HG03378 (cell line): ENCODE data around the gene RBBP5.

Source experiments
- ATAC-seq: cut with Tn5 transposase; IDR thresholded peaks from one replicate; pipeline ENCODE4 v1.9.1; 2021; ENCODE audit warnings: mild to moderate bottlenecking, moderate library complexity; ENCODE audit not compliant: unreplicated experiment

RBBP5 gene

GRCh38 chr1:205074513-205074912, 47.3 kb downstream of the RBBP5 start:
- no peak for ATAC-seq

DNA sequence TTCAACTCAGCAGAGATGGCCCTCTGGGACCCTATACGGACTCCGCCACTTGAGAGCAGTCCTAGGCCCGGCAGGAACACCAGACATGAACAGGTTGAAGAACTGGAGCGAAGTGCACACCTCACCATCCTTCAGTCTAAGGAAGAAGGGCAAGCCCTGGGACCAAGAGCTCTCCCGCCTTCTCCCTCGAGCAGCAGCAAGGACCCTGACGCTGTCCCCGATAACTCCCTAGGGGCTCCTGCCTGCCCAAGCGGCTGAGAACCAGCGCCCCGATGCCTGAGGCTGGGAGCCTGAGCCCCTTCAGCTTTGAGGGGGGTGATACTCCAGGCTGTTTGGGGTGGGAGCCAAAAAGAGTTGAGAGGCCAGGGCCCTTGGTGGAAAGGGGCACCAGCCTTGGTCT, 47.7 kb downstream of the RBBP5 start:
- no peak for ATAC-seq

DNA sequence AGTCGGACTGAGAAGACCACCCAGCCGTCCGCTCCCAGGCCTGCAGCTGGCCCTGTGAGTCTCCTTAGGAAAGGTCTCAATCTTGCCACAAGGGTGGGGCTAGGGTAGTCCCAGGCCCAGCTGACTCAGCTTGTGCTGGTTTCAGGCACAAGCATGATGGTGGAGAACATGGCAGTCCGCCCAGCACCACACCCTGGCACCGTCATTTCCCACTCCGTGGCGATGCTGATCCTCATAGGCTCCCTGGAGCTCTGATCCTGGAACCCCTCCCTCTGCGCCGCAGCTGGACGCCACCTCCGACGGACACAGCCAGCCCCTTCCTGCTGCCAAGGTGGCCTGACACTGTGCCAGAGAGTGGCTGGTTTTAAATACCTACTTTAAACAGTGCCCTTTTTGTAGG, 48.3 kb downstream of the RBBP5 start:
- no peak for ATAC-seq

DNA sequence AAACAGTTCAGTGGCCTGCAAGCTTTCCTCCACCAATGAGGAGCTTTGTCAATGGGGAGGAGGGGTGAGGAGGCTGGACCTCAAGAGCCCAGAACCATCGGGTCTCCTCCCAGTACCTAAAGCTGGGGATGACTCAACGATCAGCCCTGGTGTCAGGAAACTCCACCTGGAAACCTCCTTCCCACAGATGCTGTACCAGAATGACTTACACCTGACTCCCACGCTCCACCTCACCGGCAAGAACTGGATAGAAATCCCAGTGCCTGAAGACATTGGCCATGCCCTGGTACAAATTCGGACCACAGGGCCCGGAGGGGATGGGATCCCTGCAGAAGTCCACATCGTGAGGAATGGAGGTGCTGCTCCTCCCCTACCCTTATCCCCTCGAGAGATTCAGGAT, 48.9 kb downstream of the RBBP5 start:
- ATAC-seq: no peak

GRCh38 chr1:205072286-205072685, 49.5 kb downstream of the RBBP5 start:
- ATAC-seq: no peak

GRCh38 chr1:205071801-205072200, 50.0 kb downstream of the RBBP5 start:
- ATAC-seq: no peak

DNA sequence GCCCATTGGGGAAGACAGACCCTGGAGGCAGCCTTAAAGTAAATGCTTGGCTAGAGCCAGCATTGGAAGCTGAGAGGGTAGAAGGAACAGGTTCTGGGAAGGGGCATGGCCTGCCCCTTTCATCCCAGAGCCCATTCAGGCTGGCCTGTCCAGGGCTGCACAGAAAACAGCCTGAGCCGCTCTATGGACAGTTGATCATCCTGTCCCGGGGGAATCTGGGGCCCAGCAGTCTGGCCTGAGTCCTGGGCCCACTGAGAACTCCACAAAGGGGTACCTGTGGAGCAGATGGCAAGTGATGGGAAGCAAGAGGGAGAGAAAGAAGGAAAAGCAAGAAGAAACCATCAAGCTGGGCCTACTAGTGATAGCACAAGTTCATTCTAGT, 50.8 kb downstream of the RBBP5 start:
- no peak for ATAC-seq

DNA sequence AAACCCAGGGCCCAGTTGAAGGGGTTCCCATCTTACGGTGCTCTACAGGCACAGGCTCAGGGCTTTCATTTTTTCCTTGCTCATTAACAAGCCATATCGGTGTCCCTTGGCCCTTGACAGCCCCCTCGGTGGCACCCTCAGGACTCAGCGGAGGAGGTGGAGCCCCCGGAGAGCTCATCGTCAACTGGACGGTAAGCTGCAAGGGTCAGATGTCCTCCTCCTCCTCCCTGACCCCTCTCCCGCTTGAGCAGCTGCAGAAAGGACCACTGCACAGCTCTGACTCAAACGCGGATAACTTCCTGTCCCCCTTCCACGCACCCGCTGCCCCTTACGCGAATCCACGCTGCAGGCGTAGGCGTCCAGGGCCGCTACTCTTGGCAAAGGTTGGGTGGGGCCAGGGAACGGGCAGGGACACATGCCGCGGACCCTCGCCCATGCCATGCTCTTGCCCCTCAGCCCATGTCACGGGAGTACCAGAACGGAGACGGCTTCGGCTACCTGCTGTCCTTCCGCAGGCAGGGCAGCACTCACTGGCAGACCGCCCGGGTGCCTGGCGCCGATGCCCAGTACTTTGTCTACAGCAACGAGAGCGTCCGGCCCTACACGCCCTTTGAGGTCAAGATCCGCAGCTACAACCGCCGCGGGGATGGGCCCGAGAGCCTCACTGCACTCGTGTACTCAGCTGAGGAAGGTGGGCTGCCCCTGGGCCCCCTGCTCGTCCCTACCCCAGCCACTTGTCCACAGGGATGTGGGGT, 52.2 kb downstream of the RBBP5 start:
- ATAC-seq: no peak

- no peak for ATAC-seq
Observed at GRCh38 chr1:205068457-205069040, 53.2 kb downstream of the RBBP5 start.

DNA sequence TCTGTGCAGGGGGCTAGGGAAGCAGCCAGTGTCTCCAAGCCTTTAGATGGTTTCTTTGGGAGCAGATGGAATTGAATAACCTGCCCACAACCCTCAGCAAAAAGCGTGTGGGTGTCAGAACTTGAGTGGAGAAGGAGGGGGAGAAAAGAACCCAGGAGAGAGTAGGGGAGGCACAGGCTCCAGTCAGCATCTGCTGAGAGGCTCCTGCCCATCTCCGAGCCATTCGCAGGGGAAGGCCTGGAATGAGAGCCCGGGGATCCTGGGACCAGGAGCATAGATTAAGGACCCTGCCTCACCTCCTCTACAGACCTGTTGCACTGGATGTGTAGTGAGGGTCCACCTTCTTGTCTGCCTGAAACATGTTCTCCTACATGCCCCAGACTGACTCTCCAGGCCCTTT, 53.8 kb downstream of the RBBP5 start:
- ATAC-seq: no peak

DNA sequence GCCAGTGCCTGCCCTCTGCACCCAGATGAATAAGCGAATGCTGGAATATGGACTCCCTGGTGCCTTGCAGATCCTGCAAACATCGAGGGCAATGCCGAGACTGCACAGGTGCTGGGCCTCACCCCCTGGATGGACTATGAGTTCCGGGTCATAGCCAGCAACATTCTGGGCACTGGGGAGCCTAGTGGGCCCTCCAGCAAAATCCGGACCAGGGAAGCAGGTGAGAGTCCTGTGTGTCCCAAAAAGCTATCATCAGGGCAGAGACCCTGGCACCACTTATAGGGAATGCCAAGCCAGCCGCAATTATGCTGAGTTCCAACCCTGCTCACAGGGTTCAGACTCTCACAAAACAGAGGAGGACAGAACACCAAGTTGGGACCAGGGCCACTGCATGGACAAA, 54.7 kb downstream of the RBBP5 start:
- no peak for ATAC-seq

DNA sequence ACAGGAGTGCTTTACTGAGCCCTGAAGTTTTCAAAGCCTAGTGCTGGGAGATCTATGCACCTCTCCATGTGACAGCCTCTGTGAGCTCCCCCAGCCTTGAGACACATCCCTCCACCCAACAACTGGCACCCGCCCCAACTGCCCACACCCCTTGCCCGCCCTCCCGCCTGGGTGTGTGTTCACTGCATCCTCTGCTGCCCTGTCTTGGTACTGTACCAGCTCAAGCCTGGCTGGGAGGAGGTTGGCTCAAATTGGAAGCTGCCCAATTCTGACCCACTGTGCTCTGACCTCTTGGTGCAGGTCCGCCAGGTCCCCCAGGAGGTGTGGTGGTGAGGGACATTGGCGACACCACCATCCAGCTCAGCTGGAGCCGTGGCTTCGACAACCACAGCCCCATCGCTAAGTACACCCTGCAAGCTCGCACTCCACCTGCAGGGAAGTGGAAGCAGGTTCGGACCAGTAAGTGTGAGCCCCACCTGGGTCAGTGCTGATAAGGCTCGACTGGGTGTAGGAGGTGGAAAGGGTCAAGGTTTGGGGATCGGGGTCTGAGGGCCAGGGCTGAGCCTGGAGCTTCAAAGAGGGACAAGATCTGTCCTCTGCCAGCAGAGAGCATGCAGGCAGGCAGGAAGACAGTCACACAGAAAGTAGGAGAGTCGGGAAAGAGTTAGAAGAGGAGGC, 55.5 kb downstream of the RBBP5 start:
- no peak for ATAC-seq

GRCh38 chr1:205065666-205066065, 56.1 kb downstream of the RBBP5 start:
- no peak for ATAC-seq

- ATAC-seq: no peak
Observed at GRCh38 chr1:205064741-205065316, 56.9 kb downstream of the RBBP5 start.

DNA sequence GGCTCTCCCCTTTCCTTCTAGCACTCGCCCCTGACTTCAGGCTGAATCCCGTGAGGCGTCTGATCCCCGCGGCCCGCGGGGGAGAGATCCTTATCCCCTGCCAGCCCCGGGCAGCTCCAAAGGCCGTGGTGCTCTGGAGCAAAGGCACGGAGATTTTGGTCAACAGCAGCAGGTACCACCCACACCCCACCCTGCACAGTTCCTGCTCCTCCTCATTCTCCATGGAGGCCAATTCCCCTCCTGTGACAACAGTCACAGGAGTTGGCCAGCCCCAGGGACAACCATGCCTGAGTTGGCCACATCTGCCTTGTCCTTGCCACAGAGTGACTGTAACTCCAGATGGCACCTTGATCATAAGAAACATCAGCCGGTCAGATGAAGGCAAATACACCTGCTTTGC, 57.5 kb downstream of the RBBP5 start:
- no peak for ATAC-seq

DNA sequence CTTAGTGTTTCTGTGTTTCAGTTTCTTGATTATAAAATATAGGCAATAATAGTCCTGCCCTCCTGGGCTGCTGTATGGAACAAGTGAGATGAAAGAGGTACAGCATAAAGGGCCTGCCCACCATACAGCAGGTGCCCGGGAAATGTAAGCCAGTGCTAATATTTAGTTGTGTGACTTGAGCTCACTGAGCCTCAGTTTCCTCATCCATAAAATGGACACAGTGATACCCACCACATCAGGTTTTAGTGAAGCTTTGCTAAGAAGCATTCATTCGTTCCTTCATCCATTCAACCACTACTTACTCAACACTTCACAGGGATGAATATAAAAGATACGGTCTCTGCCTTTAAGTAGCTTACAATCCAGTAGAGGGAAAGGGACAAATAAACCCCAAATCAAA, 58.9 kb downstream of the RBBP5 start:
- no peak for ATAC-seq

GRCh38 chr1:205062319-205062718, 59.5 kb downstream of the RBBP5 start:
- no peak for ATAC-seq

DNA sequence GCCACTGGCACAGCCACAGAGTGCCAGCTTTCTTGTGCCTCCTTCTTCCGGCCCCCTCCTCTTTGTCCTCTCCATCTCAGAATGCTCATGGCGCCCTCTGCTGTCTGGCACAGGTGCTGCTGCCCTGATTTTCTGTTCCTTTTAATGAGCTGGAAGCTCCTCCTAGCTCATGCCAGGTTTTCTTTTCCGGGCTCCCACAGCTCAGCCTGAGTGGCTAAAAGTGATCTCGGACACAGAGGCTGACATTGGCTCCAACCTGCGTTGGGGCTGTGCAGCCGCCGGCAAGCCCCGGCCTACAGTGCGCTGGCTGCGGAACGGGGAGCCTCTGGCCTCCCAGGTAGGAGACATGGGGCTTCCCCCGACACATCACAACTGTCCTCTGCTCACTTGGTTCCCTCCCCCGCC, 60.1 kb downstream of the RBBP5 start:
- no peak for ATAC-seq

- ATAC-seq: no peak
Observed at GRCh38 chr1:205061227-205061626, 60.6 kb downstream of the RBBP5 start.

- no peak for ATAC-seq
Observed at GRCh38 chr1:205060746-205061145, 61.0 kb downstream of the RBBP5 start.

- no peak for ATAC-seq
Observed at GRCh38 chr1:205059660-205060059, 62.1 kb downstream of the RBBP5 start.

GRCh38 chr1:205058853-205059252, 62.9 kb downstream of the RBBP5 start:
- no peak for ATAC-seq
